K562 (cell line): ENCODE results near the gene CFAP70. TPM values are rescaled to one million over a fixed set of nuclear protein-coding genes. Genes with fewer than 3 reads are reported as not detected.

Source experiments
- AFF1 ChIP-seq, 2 experiments: fragments of 450-650 bp; IDR thresholded peaks; 2 replicates each; pipeline ENCODE4 v1.6.1; 2018; ENCODE audit warnings: mild to moderate bottlenecking in 2 of 2, low read depth in 1 of 2; ENCODE audit not compliant: partially characterized antibody in 2 of 2
- ATF7 ChIP-seq: fragments of 450-650 bp; IDR thresholded peaks from 2 replicates; pipeline ENCODE4 v1.7.1; 2014; ENCODE audit warnings: mild to moderate bottlenecking, moderate library complexity
- CEBPZ ChIP-seq: fragments of 150-350 bp; IDR thresholded peaks from 2 replicates; pipeline ENCODE4 v1.6.1; 2014; ENCODE audit warnings: low read depth, mild to moderate bottlenecking, low read length, borderline replicate concordance
- ELK1 ChIP-seq: sonication (generic); formaldehyde crosslinking; IDR thresholded peaks from 2 replicates; pipeline ENCODE4 v1.8.1; 2022; ENCODE audit warnings: missing genetic modification reagents
- HNRNPLL ChIP-seq: fragments of 200-400 bp; formaldehyde crosslinking; IDR thresholded peaks from 2 replicates; pipeline ENCODE4 v1.6.1; 2017; ENCODE audit warnings: low read length, low read depth, mild to moderate bottlenecking; ENCODE audit not compliant: poor library complexity, severe bottlenecking
- KAT8 ChIP-seq: fragments of 450-650 bp; IDR thresholded peaks from 2 replicates; pipeline ENCODE4 v1.6.1; 2016; ENCODE audit warnings: low read depth, mild to moderate bottlenecking
- MYC ChIP-seq, 2 experiments: fragments of 250-450 bp in 1 of 2; sonication (Bioruptor Pico) in 1 of 2; IDR thresholded peaks; 2 replicates each; pipeline versions ENCODE4 v1.5.1 to v1.6.1; 2012 to 2021; ENCODE audit warnings: low read depth in 2 of 2, borderline replicate concordance in 1 of 2, improper control_type of control experiment in 1 of 2, low read length in 1 of 2, mild to moderate bottlenecking in 1 of 2, moderate library complexity in 1 of 2
- NFE2 ChIP-seq: IDR thresholded peaks from 2 replicates; pipeline ENCODE4 v1.6.1; 2014; ENCODE audit warnings: antibody characterized with exemption, low read depth
- SIX5 ChIP-seq, 2 experiments: IDR thresholded peaks; 2 replicates each; pipeline ENCODE4 v1.6.1; 2011; ENCODE audit warnings: low read length in 2 of 2, borderline replicate concordance in 1 of 2, low read depth in 1 of 2, mild to moderate bottlenecking in 1 of 2, moderate library complexity in 1 of 2; ENCODE audit not compliant: insufficient read depth in 1 of 2
- TEAD4 ChIP-seq, 2 experiments: sonication (generic) in 1 of 2; formaldehyde crosslinking in 1 of 2; IDR thresholded peaks; 2 replicates each; pipeline versions ENCODE4 v1.6.1 to v1.8.0; 2012 to 2022; ENCODE audit warnings: borderline replicate concordance in 1 of 2, inconsistent platforms in 1 of 2, low read length in 1 of 2, mild to moderate bottlenecking in 1 of 2, missing genetic modification reagents in 1 of 2
- TFAM ChIP-seq: fragments of 250-450 bp; sonication (Bioruptor Pico); conservative IDR thresholded peaks from 2 replicates; pipeline ENCODE4 v1.5.0; 2021; ENCODE audit warnings: mild to moderate bottlenecking, moderate library complexity
- ZNF140 ChIP-seq: fragments of 250-450 bp; sonication (Bioruptor Pico); IDR thresholded peaks from 2 replicates; pipeline ENCODE4 v1.8.0; 2021; ENCODE audit warnings: moderate library complexity, mild to moderate bottlenecking, inconsistent platforms
- ZNF316 ChIP-seq: fragments of 450-650 bp; IDR thresholded peaks from 2 replicates; pipeline ENCODE4 v1.6.1; 2016
- ZNF740 ChIP-seq, 3 experiments: fragments of 200-800 bp in 1 of 3; sonication (Bioruptor generic) in 1 of 3; sonication (generic) in 1 of 3; formaldehyde crosslinking in 1 of 3; IDR thresholded peaks; 2 replicates each; pipeline versions ENCODE4 v1.6.1 to v1.8.0; 2016 to 2022; ENCODE audit warnings: mild to moderate bottlenecking in 2 of 3, missing compliant biosample characterization in 2 of 3, missing genetic modification characterization in 2 of 3, missing genetic modification reagents in 1 of 3
- polyA plus RNA-seq, 8 experiments: library from polyadenylated mRNA; depleted of rRNA in 4 of 8; stranded (reverse) in 5 of 8; unstranded in 3 of 8; fragments of >200 nt; fragmentation: Nextera tagmentation in 2 of 8; fragmentation: Illumina TruSeq in 1 of 8; extraction: Ambion mirVana in 2 of 8; extraction: Trizol in 1 of 8; gene quantifications; 2 replicates each; pipeline versions ENCODE4 v1.2.1 to v1.2.3, GENCODE V29; 2011 to 2014; ENCODE audit warnings: inconsistent platforms in 1 of 8, missing spikeins in 1 of 8
- total RNA-seq, 7 experiments: library from RNA; depleted of rRNA in 6 of 7; stranded (reverse); fragments of >200 nt in 6 of 7; fragmentation: Illumina TruSeq in 2 of 7; extraction: Trizol in 2 of 7; gene quantifications; 2 replicates each; pipeline versions ENCODE4 v1.2.1 to v1.2.3, GENCODE V29; 2011 to 2021; ENCODE audit warnings: low replicate concordance in 1 of 7

CFAP70 gene
- total and polyA plus RNA-seq, 9 of the 15 experiments (the other 6 are each of a cell fraction or from before 2014, with no cell fraction given): 0.27 to 1.6 (median 0.86) TPM

DNA sequence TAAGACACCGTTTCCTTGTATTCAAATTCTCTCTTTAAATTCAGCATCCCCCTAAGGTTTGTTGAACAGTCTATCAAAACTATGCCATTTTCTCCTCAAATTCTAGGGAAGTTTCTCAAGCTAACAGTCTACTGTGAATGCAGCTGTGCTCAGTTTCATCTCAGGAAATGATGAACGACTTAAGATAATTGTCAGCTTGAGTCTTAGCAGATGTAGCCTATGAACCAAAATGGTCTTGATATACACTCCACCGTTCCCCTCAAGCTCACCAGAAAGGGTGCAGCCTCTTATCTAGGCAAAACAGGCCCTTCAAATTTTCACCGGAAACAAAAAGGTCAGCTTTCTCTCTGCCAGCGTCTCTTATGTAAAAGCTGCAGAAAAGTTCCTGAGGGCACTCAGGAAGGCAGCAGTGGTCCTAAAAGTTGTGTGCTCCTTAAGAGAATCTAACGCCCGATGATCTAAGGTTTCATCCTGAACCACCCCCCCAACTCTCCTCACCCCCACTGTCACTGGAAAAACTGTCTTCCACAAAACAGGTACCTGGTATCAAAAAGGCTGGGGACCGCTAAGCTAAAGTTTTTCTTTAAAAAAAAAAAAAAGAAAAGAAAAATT is 113.7 kb downstream of the CFAP70 start (continued):
- TF ChIP-seq ATF7 (no peak), MYC (IDR thresholded peaks at IDR 0.05; ENCODE audit: low read depth, low read length) (no peak; the same call in 1 of the 2 replicates), MYC (CRISPR knock-in tag; IDR thresholded peaks at IDR 0.05; ENCODE audit: borderline replicate concordance, low read depth) (no peak), TFAM (CRISPR knock-in tag) (no peak), HNRNPLL (no peak), ZNF316 (peak; percentile 73), ZNF140 (CRISPR knock-in tag) (no peak), SIX5 (IDR thresholded peaks at IDR 0.05; ENCODE audit: borderline replicate concordance in 1 of 2, insufficient read depth in 1 of 2, low read depth in 1 of 2, low read length in 2 of 2) (no peak), KAT8 (no peak), AFF1 (IDR thresholded peaks at IDR 0.05; ENCODE audit: low read depth in 1 of 2, partially characterized antibody in 2 of 2) (peak in 1 of 2 experiments; percentile 27), ZNF740 (CRISPR knock-in tag; IDR thresholded peaks at IDR 0.05) (0 out of 2 replicates have a peak, but pooled peaks have one; percentile 42), ZNF740 (tag; IDR thresholded peaks at IDR 0.05) (peak in 1 of 2 experiments; percentile 71; a peak in 1 of 4 replicates), CEBPZ (no peak), TEAD4 (IDR thresholded peaks at IDR 0.05; ENCODE audit: low read length) (peak; percentile 97), TEAD4 (CRISPR knock-in tag; IDR thresholded peaks at IDR 0.05; ENCODE audit: borderline replicate concordance) (no peak), ELK1 (CRISPR knock-in tag) (no peak), NFE2 (no peak)
